Measurements from ENCODE around the gene ANTXR1. TPM values are rescaled to one million over a fixed set of nuclear protein-coding genes. Genes with fewer than 3 reads are reported as not detected.

The ANTXR1 gene
- total RNA-seq, 1 donor = 61.5 TPM

DNA sequence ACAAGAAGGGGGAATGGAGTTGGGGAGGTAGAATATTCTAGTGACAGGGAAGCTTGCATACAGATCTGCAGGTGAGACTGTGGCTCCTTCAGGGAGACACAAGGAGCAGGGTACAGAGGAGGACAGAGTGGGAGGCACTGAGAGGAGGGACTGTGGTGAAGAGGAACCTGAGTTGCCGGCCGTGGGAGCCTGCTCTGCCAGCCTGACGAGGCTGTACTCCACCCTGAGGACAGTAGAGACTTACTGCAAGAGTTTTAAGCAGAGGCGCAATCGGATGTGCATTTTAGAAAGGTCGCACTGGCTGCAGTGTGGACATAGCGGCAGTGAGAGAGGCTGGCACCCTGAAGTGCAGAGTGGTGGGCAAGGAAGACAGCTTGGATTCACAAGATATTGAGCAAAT lies 188.3 kb downstream of the ANTXR1 start:
- TF ChIP-seq, protein P1, sequence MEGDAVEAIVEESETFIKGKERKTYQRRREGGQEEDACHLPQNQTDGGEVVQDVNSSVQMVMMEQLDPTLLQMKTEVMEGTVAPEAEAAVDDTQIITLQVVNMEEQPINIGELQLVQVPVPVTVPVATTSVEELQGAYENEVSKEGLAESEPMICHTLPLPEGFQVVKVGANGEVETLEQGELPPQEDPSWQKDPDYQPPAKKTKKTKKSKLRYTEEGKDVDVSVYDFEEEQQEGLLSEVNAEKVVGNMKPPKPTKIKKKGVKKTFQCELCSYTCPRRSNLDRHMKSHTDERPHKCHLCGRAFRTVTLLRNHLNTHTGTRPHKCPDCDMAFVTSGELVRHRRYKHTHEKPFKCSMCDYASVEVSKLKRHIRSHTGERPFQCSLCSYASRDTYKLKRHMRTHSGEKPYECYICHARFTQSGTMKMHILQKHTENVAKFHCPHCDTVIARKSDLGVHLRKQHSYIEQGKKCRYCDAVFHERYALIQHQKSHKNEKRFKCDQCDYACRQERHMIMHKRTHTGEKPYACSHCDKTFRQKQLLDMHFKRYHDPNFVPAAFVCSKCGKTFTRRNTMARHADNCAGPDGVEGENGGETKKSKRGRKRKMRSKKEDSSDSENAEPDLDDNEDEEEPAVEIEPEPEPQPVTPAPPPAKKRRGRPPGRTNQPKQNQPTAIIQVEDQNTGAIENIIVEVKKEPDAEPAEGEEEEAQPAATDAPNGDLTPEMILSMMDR (IDR thresholded peaks at IDR 0.05; ENCODE audit: insufficient read depth, low read length) = no peak
- no peak for DNase-seq (ENCODE audit: low read depth)
- no peak overlapping the region for H3K4me3 ChIP-seq (ENCODE audit: low read depth, low read length)

DNA sequence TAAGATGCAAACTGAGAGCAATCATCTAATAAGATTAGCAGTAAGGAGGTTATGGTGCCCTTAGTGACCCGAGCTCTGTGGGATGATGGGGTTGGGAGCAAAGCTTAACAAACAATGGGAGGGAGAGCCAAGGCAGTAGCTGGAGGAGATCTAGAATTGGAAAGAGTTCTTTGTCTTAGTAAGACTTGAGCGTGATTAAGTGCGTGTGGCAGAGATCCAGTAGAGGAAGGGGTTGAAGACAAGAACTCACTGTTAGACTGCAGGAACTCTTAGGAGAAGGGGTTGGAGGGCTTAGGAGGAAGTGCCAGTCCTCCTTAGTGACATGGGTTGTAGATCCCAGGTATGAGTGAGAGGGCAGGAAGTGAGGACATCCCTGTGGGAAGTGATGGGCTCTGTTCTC lies 189.3 kb downstream of the ANTXR1 start:
- TF ChIP-seq, protein P1 (IDR thresholded peaks at IDR 0.05; ENCODE audit: insufficient read depth, low read length) = no peak
- H3K4me3 ChIP-seq (ENCODE audit: low read depth, low read length) = no peak overlapping the region
- DNase-seq (ENCODE audit: low read depth) = peak; percentile 41

DNA sequence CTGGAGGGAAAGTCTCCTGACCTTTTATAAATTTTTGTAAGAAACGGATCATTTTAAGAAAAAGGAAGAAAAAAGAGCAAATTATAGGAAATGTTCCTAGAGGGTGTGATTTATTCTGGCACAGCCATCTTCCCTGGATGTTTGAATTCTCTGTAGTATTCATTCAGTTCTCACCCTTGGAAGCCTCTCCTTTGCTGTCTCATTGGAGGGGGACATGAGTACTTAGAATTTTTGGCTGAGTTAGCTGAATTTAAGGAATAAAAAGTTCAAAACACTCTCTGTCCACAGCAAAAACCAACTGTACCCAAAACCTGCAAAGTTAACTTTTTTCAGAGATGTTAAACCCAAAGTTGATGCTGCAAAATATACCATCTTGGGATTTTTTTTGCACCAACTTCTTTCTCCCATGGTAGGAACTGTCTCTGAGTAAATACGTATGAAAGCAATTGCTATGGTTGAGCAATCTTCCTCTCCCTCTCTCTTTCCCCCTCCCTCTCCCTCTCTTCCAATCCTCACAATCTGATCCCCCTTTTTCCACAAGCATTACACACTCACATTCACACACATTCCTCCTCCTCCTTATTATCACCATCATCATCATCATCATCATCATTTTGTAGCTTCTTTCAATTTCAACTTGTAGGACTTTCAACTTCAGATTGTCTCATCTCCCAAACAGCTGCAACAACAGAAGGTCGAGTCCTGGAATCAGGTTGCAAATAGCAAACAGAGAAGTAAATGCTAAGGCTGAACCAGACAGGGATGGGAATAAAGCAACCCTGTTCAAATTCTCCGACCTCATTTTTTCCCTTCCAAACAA lies 190.4 kb downstream of the ANTXR1 start:
- TF ChIP-seq, protein P1 (IDR thresholded peaks at IDR 0.05; ENCODE audit: insufficient read depth, low read length) = no peak
- no peak overlapping the region for H3K4me3 ChIP-seq (ENCODE audit: low read depth, low read length)
- peak; percentile 3 for DNase-seq (ENCODE audit: low read depth)

DNA sequence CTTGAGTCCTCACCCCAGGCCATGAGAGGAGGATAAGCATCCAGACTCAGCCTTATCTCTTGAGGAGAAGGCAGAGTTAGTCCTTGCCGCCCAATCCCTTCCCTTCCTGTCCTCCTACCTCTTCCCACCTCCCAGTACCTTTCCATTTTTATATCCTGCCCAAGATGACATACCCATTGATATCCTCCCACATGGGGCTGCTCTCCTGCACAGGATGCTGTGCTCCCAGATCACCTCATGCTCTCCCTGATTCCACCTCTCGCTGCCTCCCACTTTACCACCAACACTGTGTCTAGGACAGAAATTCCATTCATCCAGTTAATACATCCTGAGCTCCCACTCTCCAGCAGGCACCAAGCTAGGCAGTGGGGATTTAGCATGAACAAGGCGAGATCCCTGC lies 191.7 kb downstream of the ANTXR1 start:
- TF ChIP-seq, protein P1 (IDR thresholded peaks at IDR 0.05; ENCODE audit: insufficient read depth, low read length) = no peak
- DNase-seq (ENCODE audit: low read depth) = no peak
- H3K4me3 ChIP-seq (ENCODE audit: low read depth, low read length) = no peak overlapping the region

DNA sequence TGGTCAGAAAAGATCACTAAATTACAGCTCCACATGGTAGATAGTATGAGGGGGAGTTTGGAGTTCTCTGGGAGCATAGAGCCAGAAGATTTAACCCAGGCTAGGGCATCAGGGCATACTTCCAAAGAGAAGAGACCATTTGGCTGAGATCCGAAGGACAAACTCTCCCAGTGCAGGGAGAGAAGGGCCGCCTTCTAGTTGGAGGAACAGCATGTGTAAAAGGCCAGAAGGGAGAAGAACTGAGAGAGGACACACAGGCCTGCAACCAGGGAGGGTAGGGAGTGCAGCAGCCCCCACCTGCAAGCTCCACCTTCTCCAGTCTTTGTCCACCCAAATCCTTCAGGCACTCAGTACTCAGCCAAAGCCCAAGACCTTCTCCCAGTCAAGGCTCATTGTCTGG lies 192.1 kb downstream of the ANTXR1 start:
- TF ChIP-seq, protein P1 (IDR thresholded peaks at IDR 0.05; ENCODE audit: insufficient read depth, low read length) = no peak
- no peak for DNase-seq (ENCODE audit: low read depth)
- H3K4me3 ChIP-seq (ENCODE audit: low read depth, low read length) = no peak overlapping the region

DNA sequence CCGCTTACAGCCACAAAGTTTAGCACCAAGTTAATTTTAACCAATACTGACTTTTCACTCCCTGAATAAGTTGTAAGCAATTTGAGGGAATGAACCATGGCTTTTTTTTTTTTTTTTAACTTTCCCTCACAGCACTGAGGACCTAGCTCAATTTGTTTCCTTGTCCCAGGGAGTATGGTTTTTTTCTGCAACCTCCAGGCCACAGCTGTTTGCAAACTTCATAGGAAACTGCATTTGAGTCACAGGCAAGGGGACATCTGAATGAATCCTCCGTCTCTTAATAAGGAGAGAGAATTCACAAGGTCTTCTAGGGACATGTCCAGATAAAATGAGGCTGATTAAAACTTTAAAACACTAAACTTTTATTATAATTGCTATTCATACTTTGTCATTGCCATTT lies 192.5 kb downstream of the ANTXR1 start:
- no peak overlapping the region for H3K4me3 ChIP-seq (ENCODE audit: low read depth, low read length)
- TF ChIP-seq, protein P1 (IDR thresholded peaks at IDR 0.05; ENCODE audit: insufficient read depth, low read length) = no peak
- DNase-seq (ENCODE audit: low read depth) = no peak

All from fibroblast of the aortic adventitia (primary cell).